Activated CD4-positive, alpha-beta T cell treated with anti-CD3 and anti-CD28 coated beads, Interleukin-2, Interleukin-6, amounts not matched to agents 100 ng/mL and 50 ng/mL, durations not matched to agents 16 hours and 8 hours (primary cell): ENCODE measurements around the gene CELSR1.
A peak's percentile ranks its signal among the peaks of the same experiment; 100 is the strongest.

Source experiments
- DNase-seq: peaks from one replicate; pipeline ENCODE4 v3.0.0-alpha.2; 2020

Gene CELSR1

DNA sequence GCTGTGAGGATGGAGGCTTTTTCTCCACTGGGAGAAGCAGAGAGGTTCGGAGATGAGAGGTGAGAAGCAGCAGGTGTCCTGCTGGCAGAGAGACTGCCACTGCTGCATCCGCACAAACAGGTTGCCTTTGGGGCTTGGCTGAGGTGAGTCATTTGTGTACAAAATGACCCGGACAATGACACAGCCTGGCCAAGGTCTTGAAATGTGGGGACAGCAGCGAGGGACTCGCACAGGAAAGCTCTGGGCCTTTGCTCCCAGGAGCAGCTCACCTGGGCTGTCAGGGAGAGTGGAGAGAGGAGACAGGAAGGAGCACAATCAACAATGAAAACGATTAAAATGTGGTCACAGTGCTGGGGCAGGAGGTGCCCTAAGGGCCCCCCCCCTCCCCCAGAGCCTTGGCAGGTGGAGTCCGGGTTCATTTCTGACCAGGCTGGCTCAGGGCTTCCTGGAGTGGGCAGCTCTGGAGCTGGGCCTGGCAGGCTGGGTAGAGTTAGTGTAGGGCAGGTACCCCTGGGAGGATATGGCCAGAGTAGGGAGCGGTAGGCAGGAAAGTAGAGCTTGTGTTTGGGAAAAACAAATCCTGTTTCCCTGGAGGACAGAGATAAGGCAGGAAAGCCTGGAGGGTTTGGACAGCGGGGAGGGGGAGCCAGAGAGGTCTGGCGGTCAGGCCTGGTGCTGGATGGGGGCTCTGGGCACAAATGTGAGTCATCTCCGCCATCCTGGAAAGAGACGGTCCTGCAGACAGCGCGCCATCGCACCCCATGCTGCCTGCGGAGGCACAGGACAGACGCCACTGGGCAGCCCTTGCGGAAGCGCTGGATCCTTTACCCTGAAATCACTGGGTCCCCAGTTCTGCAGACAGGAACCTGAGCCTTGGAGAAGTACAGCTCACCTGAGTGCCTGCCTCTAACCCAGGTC, 37.8 kb upstream of the CELSR1 start:
- no peak for DNase-seq

GRCh38 chr22:46574438-46574992, 37.1 kb upstream of the CELSR1 start:
- DNase-seq, result no peak

- no peak for DNase-seq
Measured at GRCh38 chr22:46573781-46574437, 36.5 kb upstream of the CELSR1 start.

DNA sequence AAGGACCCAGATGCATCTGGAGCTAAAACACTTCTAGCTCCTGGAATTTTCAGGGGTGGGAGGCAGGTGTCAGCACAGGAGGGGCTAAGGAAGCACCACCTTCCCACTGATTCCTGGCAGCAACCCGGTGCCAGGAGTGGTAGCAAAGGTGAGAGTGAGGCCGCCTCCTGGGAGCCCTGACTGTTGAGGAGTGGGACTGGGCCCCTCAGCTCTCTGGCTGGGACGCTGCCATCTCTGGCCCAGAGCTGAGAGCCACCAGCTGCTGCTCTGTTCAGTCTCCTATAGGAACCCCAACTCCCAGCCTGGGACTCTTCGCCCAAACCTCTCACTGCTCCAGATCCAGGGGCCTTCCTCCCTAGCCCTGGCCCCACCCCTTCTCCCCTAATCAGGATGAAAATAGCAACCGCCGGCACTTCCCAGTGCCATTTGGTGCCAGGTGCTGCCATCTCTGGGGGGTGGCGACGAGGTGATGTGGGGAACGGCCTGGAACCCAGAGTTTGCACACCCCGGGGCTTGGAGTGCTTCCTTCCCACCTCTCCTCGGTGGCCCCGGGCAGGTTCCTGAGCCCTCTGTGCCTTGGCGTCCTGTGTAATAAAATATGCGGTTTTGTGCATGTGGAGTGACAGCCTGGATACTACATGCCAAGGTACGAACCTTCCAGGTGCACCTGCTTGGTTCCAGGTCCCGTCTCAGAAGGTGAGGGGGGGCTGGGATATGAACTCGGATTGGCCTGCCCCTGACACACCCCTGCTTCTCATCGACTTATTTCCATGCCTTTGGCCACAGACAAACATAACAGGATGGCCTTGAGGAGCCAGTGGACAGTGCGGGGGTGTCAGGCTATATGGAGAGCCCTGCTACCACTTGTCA, 35.7 kb upstream of the CELSR1 start:
- no peak for DNase-seq

DNA sequence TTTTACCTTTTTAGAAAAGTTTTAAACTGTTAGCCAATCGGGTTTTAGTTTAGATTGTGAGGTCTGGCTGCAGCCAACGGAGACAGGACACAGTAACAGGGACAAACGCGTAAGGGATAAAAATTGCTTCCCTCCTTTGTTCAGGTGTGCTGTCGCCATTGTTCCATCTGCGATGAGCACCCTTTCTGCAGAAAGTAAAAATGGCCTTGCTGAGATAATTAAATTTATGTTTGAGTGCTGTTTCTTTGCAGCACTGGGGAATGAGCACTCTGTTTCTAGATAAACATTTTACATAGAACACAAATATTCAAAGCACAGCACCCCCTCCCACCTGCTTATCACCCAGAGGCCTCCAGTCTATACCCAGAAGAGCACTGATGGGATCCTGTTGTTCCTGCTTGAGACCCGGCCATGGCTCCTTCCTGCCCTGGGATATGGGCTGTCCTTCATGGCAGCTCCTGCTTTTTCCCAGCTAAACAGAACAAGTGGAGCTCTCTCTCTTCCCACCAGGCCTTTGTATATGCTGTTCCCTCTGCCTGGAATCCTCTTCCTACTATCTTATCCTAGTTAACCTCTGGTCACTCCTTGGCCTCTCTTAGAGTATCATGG, 34.3 kb upstream of the CELSR1 start:
- DNase-seq, result no peak

DNA sequence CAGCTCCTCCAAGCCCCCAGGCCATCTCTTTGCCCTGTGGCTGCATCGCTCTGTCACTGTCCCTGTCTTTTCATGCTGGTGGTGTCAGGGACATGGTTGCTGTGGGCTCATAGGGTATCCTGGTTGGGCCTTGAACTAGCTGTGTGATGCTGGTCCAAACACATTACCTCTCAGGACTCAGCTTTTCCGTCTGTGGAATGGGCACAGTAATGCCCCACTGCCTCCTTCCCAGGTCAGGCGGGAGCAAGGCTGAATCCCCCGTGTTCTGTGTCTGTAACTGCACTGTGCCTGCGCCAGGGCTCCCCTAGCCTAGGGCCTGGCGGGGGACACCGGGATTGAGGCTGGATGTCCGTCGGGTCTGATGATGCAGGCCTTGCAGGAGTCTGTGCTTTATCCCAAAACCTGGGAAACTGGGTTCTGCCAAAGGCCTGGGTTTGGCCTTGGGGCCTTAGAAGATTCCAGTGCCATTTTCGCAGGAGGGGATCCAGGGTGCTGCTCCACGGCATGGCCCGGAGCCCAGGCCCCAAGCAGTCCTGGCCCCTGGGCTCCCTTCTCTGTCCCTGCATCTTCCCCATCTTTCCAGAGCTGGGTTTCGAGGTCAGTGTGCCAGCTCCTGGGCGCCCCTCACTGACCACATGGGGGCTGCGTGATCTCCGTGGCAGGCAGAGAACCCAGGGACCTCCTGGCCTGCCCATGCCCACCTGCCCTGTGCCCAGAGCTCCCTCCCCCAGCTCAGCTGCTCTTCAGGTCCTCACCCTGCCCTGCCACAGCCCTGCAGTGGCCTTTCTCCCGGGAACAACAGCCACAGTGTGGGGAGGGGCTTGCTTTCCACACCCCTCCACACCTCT, 32.7 kb upstream of the CELSR1 start:
- no peak for DNase-seq

- no peak for DNase-seq
Measured at GRCh38 chr22:46569055-46569847, 31.8 kb upstream of the CELSR1 start.

DNA sequence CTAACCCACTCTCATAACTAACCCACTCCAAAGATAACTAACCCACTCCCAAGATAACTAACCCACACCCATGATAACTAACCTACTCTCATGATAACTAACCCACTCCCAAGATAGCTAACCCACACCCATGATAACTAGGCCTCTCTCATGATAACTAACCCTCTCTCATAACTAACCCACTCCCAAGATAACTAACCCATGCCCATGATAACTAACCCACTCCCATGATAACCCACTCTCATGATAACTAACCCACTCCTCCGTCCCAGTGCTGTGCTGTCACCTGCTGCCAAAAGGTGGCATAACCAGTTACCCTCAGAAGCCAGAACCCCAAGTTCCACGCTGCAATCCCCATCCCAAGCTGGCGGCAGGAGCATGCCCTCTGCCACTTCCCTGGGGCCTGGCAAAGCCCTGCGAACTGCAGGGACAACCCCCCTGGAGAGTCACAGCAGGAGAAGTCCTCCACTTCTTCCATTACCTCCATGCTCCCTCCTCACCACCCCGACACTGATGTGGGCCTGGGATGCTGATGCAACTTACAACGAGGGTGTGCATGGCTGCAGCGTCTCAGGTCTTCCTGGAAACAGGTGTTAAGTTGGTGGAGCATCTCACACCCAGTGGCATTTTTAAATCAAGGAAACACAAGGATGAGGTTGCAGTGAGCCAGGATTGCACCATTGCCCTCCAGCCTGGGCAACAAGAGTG, 30.8 kb upstream of the CELSR1 start:
- DNase-seq, result no peak

DNA sequence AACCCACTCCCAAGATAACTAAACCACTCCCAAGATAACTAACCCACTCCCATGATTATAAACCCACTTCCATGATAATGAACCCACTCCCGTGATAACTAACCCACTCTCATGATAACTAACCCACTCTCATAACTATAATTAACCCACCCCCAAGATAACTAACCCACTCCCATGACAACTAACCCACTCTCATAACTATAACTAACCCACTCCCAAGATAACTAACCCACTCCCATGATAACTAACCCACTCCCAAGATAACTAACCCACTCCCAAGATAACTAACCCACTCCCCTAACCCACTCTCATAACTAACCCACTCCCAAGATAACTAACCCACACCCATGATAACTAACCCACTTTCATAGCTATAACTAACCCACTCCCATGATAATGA, 30.1 kb upstream of the CELSR1 start:
- DNase-seq, result no peak

GRCh38 chr22:46564084-46564714, 26.8 kb upstream of the CELSR1 start:
- no peak for DNase-seq

GRCh38 chr22:46563381-46564083, 26.1 kb upstream of the CELSR1 start:
- peak; percentile 84 for DNase-seq

- DNase-seq, result peak; percentile 53
Measured at GRCh38 chr22:46561435-46561905, 24.1 kb upstream of the CELSR1 start.

GRCh38 chr22:46560696-46561295, 23.4 kb upstream of the CELSR1 start:
- no peak for DNase-seq

DNA sequence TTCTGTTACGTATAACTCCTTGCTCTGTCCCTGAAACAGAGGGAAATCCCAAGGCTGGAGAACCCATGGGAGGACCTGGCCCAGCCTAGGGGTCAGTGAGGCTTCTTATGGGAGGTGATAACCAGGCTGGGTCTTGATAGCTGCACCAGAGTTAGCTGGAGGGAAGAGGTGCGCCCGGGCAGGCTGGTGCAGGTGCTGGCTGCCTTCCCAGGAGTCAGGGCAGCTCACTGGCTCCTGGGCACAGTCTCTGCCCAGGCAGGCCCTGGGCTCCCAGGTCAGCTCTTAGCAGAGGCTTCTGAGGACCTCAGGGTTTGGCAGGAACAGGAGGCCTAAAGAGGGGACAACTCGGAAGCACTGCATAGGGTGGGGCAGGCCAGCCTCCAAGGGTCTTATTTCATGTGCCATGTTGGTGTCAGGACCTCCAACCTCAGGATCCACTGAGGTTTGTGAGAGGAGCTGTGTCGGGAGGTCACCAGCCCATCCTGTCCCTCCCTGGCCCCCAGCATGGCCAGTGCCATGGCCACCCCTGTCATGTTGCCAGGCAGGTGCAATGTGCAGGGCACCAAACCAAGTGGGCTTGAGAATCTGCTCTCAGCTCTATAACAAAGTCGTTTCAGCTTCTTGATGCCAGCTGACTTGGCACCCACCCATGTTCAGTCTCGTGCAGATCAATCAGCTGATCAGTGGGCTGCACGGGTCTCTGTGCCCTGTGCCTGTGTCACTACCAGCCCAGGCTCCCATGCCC, 20.5 kb upstream of the CELSR1 start:
- no peak for DNase-seq

GRCh38 chr22:46556775-46557174, 19.4 kb upstream of the CELSR1 start:
- DNase-seq, result no peak

- DNase-seq, result no peak
Measured at GRCh38 chr22:46553189-46553588, 15.8 kb upstream of the CELSR1 start.

DNA sequence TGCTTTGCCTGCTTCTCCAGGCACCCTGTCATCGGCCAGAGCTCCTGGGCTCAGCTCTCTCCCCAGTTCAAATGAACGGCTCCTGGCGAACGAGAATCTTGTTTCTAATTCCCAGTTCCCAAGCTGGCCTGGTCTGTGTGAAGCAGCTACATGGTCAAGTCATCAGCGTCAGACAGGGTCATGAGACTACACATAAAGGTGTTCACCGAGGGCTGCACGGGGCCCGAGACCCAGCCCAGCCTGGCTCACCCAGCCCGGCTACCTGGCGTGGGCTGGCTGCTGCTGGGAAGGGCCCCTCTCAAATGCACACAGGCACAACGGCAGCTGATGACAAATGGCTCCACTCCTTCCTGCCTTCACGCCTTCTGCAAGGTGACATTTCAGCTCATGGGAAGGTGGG, 14.6 kb upstream of the CELSR1 start:
- DNase-seq, result no peak

DNA sequence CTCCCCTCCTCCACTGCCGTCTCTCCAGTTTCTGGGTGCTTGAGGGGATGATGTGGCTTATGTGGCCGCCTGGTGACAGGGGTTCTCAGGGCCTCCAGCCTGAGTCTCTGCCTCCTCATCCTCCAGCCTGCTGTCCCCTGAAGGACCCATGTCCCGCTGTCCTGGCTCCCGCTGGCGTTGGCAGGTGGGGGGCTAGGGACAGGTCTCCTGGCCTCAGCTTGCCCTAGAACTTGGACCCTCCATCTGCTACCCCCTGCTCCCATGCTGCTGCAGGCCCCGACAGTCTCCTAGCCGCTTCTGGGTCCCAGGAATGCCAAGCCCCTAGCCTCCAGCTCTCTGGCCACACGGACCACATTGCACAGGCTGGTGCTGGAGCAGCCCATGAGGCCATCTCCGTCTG, 13.9 kb upstream of the CELSR1 start:
- no peak for DNase-seq
